ENCODE measurements around the gene FAAP20.

The FAAP20 gene

DNA sequence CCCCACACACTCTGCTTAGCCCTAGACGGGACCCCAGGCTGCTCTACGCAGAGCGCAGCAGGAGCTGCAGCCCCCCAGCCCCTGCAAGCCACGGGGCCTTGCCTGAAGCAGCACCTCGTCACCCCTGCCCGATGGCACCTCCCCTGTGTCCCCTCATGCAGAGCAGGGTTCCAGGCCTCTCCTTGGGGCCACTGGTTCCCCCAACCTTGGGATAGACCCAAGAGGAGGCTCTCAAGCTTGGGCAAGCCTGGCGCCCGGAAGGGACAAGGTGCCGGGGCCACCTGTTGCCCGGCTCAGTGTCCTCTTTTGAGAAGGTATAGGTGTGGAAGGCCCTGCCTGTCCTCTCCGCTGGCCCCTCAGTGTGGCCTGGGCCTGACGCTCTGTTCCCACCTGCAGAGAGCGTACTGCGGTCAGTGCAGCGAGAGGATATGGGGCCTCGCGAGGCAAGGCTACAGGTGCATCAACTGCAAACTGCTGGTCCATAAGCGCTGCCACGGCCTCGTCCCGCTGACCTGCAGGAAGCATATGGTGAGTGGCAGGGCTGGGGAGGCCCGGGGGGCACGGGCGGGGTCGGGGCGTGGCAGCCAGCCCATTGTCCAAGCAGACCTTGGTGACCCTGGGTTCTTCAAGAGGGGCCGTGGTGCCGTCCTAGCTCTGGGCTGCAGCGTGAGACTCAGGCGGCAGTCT lies 50.6 kb downstream of the FAAP20 start:
- Histone ChIP-seq H3K27me3 (peaks cover 0 to 24% of the 10 kb centered on the region in 2 donors), H3K36me3 (peaks cover 0 to 13% (median 0%) of the 10 kb centered on the region in 3 donors), H3K9me3 (no peaks in the 10 kb centered on the region), H3K27ac (no peak overlapping the region), H3K4me3 (no peak overlapping the region), H3K4me1 (no peaks in the 10 kb centered on the region)
- peak in 1 of 2 donors; percentile 63 for DNase-seq
- TF ChIP-seq CTCF (IDR thresholded peaks at IDR 0.05): no peak
- intact Hi-C loops (cut with DNase I; ENCODE audit: low total_unique reads): no loop called here

GRCh38 chr1:2141025-2141424 lies 53.5 kb downstream of the FAAP20 start:
- no peak overlapping the region for H3K4me3 ChIP-seq
- peaks cover 0 to 1% (median 0%) of the 10 kb centered on the region in 3 donors for H3K36me3 ChIP-seq
- H3K4me1 ChIP-seq: no peaks in the 10 kb centered on the region
- H3K27me3 ChIP-seq: peaks cover 0 to 19% of the 10 kb centered on the region in 2 donors
- no peak for TF ChIP-seq CTCF (IDR thresholded peaks at IDR 0.05)
- no peak overlapping the region for H3K27ac ChIP-seq
- DNase-seq: no peak
- intact Hi-C loops (cut with DNase I; ENCODE audit: low total_unique reads): no loop called here
- H3K9me3 ChIP-seq: no peaks in the 10 kb centered on the region
